Stimulated activated CD4-positive, alpha-beta T cell treated with anti-CD3 and anti-CD28 coated beads, Interleukin-4, amount 100 ng/mL, for 48 hours (primary cell): ENCODE data around the gene CHCT1.
"Not testable (repeated sequence)": the region's sequence is repeated elsewhere in the genome, so short reads cannot be mapped to it uniquely, and the experiment has no call there.

Experiments used
- DNase-seq, 2 donors: peaks; one replicate each; pipeline ENCODE4 v3.0.0-alpha.2; 2020; ENCODE audit warnings: low read depth in 2 of 2

Gene CHCT1

GRCh38 chr17:60422162-60422665 lies at the start of gene CHCT1:
TSS of gene CHCT1 (plus strand) at chr17:60422489. CDS start at chr17:60422593, 104 bp downstream.
- DNase-seq = no peak

GRCh38 chr17:60372790-60373483 lies 49.4 kb upstream of the CHCT1 start:
- no peak for DNase-seq

GRCh38 chr17:60378187-60378586 lies 44.1 kb upstream of the CHCT1 start:
- not testable (repeated sequence) for DNase-seq

GRCh38 chr17:60379461-60379860 lies 42.8 kb upstream of the CHCT1 start:
- DNase-seq = not testable (repeated sequence)

- DNase-seq = no peak
Measured at GRCh38 chr17:60381958-60382357, 40.3 kb upstream of the CHCT1 start.

- no peak for DNase-seq
Measured at GRCh38 chr17:60383379-60383778, 38.9 kb upstream of the CHCT1 start.

GRCh38 chr17:60384921-60385320 lies 37.4 kb upstream of the CHCT1 start:
- not testable (repeated sequence) for DNase-seq

- no peak for DNase-seq
Measured at GRCh38 chr17:60386147-60387058, 35.9 kb upstream of the CHCT1 start.

- no peak for DNase-seq
Measured at GRCh38 chr17:60387666-60388065, 34.6 kb upstream of the CHCT1 start.

GRCh38 chr17:60388742-60389141 lies 33.5 kb upstream of the CHCT1 start:
- DNase-seq = no peak

GRCh38 chr17:60390186-60390585 lies 32.1 kb upstream of the CHCT1 start:
- no peak for DNase-seq

GRCh38 chr17:60390925-60391470 lies 31.3 kb upstream of the CHCT1 start:
- peak in 1 of 2 donors; percentile 4 for DNase-seq

- no peak for DNase-seq
Measured at GRCh38 chr17:60391471-60392041, 30.7 kb upstream of the CHCT1 start.

- DNase-seq = peak; percentile 98
Measured at GRCh38 chr17:60392042-60392844, 30.0 kb upstream of the CHCT1 start, which contains the start of gene USP32. TSS of gene USP32 (minus strand) at chr17:60392133. CDS start at chr17:60391939, 194 bp downstream.

- peak; percentile 5 to 40 for DNase-seq
Measured at GRCh38 chr17:60392845-60393702, 29.2 kb upstream of the CHCT1 start.

GRCh38 chr17:60393840-60394723 lies 28.2 kb upstream of the CHCT1 start:
- DNase-seq = no peak

- DNase-seq = no peak
Measured at GRCh38 chr17:60395508-60396065, 26.7 kb upstream of the CHCT1 start.

- DNase-seq = no peak
Measured at GRCh38 chr17:60396412-60396811, 25.9 kb upstream of the CHCT1 start.
